H1 (cell line): Measurements from ENCODE around the gene LRRC41. TPM values are rescaled to one million over a fixed set of nuclear protein-coding genes. Genes with fewer than 3 reads are reported as not detected.

ENCODE experiments used
- BACH1 ChIP-seq: IDR thresholded peaks from 2 replicates; pipeline ENCODE4 v1.6.1; 2012; ENCODE audit warnings: low read length, improper control_type of control experiment
- CBX5 ChIP-seq: fragments of 300-800, 300-1000 bp; sonication (generic); IDR thresholded peaks from 2 replicates; pipeline ENCODE4 v1.7.1; 2016; ENCODE audit warnings: antibody characterized with exemption, low read length, low read depth
- CHD1 ChIP-seq: IDR thresholded peaks from 2 replicates; pipeline ENCODE4 v1.6.1; 2012; ENCODE audit warnings: low read depth, low read length, improper control_type of control experiment
- EGR1 ChIP-seq: IDR thresholded peaks from 2 replicates; pipeline ENCODE4 v1.6.1; 2011; ENCODE audit warnings: low read depth, low read length, borderline replicate concordance
- GABPA ChIP-seq: IDR thresholded peaks from 2 replicates; pipeline ENCODE4 v1.6.1; 2011; ENCODE audit warnings: mild to moderate bottlenecking, low read length, moderate library complexity, borderline replicate concordance; ENCODE audit not compliant: insufficient read depth
- HDAC2 ChIP-seq, 2 experiments: fragments of 300-600 bp in 1 of 2; sonication (generic) in 1 of 2; IDR thresholded peaks; 2 replicates each; pipeline ENCODE4 v1.6.1; 2011 to 2012; ENCODE audit warnings: low read depth in 2 of 2, low read length in 2 of 2, mild to moderate bottlenecking in 2 of 2, moderate library complexity in 2 of 2, borderline replicate concordance in 1 of 2, inconsistent platforms in 1 of 2
- JUND ChIP-seq: IDR thresholded peaks from 2 replicates; pipeline ENCODE4 v1.6.1; 2011; ENCODE audit warnings: mild to moderate bottlenecking, improper control_type of control experiment, low read length
- KDM5A ChIP-seq: fragments of 200-600 bp; IDR thresholded peaks from 2 replicates; pipeline ENCODE4 v1.7.1; 2012; ENCODE audit warnings: mild to moderate bottlenecking, low read length, inconsistent platforms, mixed read lengths
- TEAD4 ChIP-seq: IDR thresholded peaks from 2 replicates; pipeline ENCODE4 v1.6.1; 2012; ENCODE audit warnings: low read depth, low read length, inconsistent platforms, mixed read lengths
- polyA plus RNA-seq, 7 experiments: library from polyadenylated mRNA; depleted of rRNA in 3 of 7; stranded (reverse) in 5 of 7; unstranded in 2 of 7; fragments of >200 nt in 5 of 7; fragments of 200-250 nt in 2 of 7; gene quantifications; 1 replicate in 5 of 7; 2 replicates in 1 of 7; 4 replicates in 1 of 7; pipeline versions ENCODE4 v1.2.1 to v1.2.3, GENCODE V29; 2011 to 2013; ENCODE audit warnings: missing spikeins in 2 of 7, mixed read lengths in 2 of 7
- total RNA-seq: library from RNA; stranded (reverse); fragmentation: NEBNext Ultra II Directional; extraction: Animal tissue kit (Norgen Biotek cat#: 25700); gene quantifications from 2 replicates; pipeline ENCODE4 v1.2.1, GENCODE V29; 2021
- TF ChIP-seq, protein P1 (sequence below): IDR thresholded peaks from 2 replicates; pipeline ENCODE4 v1.6.1; 2012; ENCODE audit warnings: inconsistent platforms

The LRRC41 gene
- total and polyA plus RNA-seq, 2 of the 8 experiments (the other 6 are each of a cell fraction or from before 2014, with no cell fraction given) = 36.8 to 51.2 TPM

DNA sequence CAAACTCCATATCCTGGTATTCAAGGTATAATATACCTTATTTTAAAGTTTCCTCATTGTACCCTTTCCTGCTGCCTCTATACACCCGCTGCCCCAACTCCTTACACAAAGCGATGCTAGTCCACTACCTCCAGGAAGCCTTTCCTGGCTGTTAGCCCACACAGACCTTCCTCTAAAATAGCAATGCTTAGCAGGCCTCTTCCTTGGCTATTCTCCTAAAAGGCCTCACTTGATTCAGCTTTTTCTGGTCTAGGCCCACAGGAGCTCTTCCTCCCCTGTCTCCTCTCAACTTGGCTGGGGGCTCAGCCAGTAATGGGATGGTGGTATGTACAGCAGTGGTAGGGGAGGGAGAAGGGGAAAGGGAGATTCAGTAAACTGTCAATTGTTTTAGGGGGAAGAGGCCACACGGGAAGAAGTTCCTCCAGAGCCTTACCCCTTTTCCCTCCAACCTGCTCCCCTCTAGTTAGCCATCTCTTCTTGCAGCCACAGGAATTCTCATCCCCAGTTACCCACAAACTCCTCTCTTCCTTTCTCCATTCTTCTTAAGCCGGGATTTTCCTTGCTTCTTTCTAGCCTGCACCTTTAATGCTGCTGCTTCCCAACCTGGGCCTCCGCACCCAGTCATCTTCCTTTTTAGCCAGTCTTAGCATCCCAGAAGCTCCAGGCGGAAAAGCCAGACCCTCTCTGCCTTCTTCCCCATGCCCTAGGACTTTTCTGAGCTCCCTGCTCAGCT is 2.6 kb downstream of the LRRC41 start (continued):
- no peak for TF ChIP-seq HDAC2 (IDR thresholded peaks at IDR 0.05; ENCODE audit: borderline replicate concordance in 1 of 2, low read depth in 2 of 2, low read length in 2 of 2)
- no peak for TF ChIP-seq GABPA
- TF ChIP-seq TEAD4 = no peak
- TF ChIP-seq BACH1 = no peak
- TF ChIP-seq KDM5A = no peak
- TF ChIP-seq EGR1 = no peak
- no peak for TF ChIP-seq CBX5
- TF ChIP-seq, protein P1, sequence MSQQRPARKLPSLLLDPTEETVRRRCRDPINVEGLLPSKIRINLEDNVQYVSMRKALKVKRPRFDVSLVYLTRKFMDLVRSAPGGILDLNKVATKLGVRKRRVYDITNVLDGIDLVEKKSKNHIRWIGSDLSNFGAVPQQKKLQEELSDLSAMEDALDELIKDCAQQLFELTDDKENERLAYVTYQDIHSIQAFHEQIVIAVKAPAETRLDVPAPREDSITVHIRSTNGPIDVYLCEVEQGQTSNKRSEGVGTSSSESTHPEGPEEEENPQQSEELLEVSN = no peak
- no peak for TF ChIP-seq JUND
- TF ChIP-seq CHD1 = no peak
